Esophagus squamous epithelium (tissue), 5 donors: ENCODE results near the gene USP53. TPM values are rescaled to one million over a fixed set of nuclear protein-coding genes. Genes with fewer than 3 reads are reported as not detected.

Experiments used
- DNase-seq: peaks from one replicate; lab custom pipeline; 2025; lab: John Stamatoyannopoulos, UW
- H3K27ac ChIP-seq, 4 donors: fragments of 200-600 bp; sonication (generic); one replicate each; pipeline ENCODE4 v1.5.1; 2016 to 2019; ENCODE audit warnings: mild to moderate bottlenecking in 1 of 4
- H3K27me3 ChIP-seq, 4 donors: fragments of 200-600 bp; sonication (generic); 1 replicate in 3 of 4; 2 replicates in 1 of 4; pipeline versions ENCODE4 v1.5.1 to v1.6.0; 2017 to 2021; ENCODE audit warnings: antibody characterized with exemption in 1 of 4
- H3K36me3 ChIP-seq, 3 donors: fragments of 200-600 bp; sonication (generic); one replicate each; pipeline ENCODE4 v1.5.1; 2016 to 2019
- H3K4me1 ChIP-seq, 3 donors: fragments of 200-600 bp; sonication (generic); one replicate each; pipeline ENCODE4 v1.5.1; 2017 to 2019
- H3K4me3 ChIP-seq, 4 donors: fragments of 200-600 bp; sonication (generic); 1 replicate in 3 of 4; 2 replicates in 1 of 4; pipeline ENCODE4 v1.5.1; 2016 to 2019; ENCODE audit warnings: mild to moderate bottlenecking in 2 of 4, moderate library complexity in 1 of 4
- H3K9me3 ChIP-seq, 3 donors: fragments of 200-600 bp; sonication (generic); one replicate each; pipeline ENCODE4 v1.5.1; 2016 to 2019
- POLR2A ChIP-seq, 4 donors: fragments of 450-650 bp; IDR thresholded peaks; one replicate each; pipeline ENCODE4 v1.6.1; 2017; ENCODE audit warnings: antibody characterized with exemption in 4 of 4, mild to moderate bottlenecking in 4 of 4, moderate library complexity in 3 of 4
- WGBS, 2 donors: methylation state at CpG; one replicate each; pipeline ENCODE4 v1.1.5; 2018; 5-methylcytosine and 5-hydroxymethylcytosine counted together
- intact Hi-C: fragments of 100-400 bp; cut with DNase I; formaldehyde crosslinking; loops from one replicate; pipeline ENCODE4 v1.15.0; 2022
- total RNA-seq, 4 donors: library from RNA; depleted of rRNA; stranded (reverse); fragments of >200 nt; gene quantifications; one replicate each; pipeline ENCODE4 v1.1.0, GENCODE V29; 2016
- TF ChIP-seq, protein P1 (sequence below), 6 experiments: fragments of 450-650 bp in 4 of 6; fragments of 200-600 bp in 2 of 6; sonication (generic) in 2 of 6; IDR thresholded peaks; one replicate each; pipeline ENCODE4 v1.5.1; 2016 to 2019; ENCODE audit warnings: antibody characterized with exemption in 6 of 6, mild to moderate bottlenecking in 4 of 6, moderate library complexity in 4 of 6
- donor health status: DM: yes; HTN: yes; CAD: no.

Gene USP53
- total RNA-seq, 4 donors from 2014 or later: 21.9 to 71.5 (median 29.9) TPM

DNA sequence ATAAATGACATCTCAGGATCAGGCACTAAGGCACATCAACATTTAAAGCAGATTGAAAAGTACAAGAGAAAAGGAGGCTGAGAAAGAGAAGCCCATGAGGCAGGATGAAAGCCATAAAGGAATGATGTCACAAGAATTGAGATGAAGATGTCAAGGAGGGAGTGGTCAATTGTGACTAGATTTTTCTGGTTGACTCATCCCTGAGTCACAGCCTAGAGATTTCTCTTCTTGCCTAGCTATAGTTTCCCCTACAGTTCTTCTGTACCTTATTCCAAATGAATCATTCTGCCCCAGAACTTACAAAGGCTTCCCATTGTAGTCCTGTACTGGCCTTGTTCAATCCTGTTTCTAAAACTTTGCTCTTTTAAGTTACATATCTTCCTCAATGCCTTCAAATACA is 3.4 kb upstream of the USP53 start:
- Histone ChIP-seq H3K9me3 (no peaks in the 10 kb centered on the region), H3K27ac (peak overlapping the region; percentile 40 to 74 (median 68)), H3K4me1 (peaks cover 3 to 25% (median 7%) of the 10 kb centered on the region in 3 donors), H3K4me3 (no peak overlapping the region), H3K36me3 (no peaks in the 10 kb centered on the region), H3K27me3 (no peaks in the 10 kb centered on the region)
- no peak for TF ChIP-seq POLR2A (IDR thresholded peaks at IDR 0.05)
- TF ChIP-seq, protein P1, sequence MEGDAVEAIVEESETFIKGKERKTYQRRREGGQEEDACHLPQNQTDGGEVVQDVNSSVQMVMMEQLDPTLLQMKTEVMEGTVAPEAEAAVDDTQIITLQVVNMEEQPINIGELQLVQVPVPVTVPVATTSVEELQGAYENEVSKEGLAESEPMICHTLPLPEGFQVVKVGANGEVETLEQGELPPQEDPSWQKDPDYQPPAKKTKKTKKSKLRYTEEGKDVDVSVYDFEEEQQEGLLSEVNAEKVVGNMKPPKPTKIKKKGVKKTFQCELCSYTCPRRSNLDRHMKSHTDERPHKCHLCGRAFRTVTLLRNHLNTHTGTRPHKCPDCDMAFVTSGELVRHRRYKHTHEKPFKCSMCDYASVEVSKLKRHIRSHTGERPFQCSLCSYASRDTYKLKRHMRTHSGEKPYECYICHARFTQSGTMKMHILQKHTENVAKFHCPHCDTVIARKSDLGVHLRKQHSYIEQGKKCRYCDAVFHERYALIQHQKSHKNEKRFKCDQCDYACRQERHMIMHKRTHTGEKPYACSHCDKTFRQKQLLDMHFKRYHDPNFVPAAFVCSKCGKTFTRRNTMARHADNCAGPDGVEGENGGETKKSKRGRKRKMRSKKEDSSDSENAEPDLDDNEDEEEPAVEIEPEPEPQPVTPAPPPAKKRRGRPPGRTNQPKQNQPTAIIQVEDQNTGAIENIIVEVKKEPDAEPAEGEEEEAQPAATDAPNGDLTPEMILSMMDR (IDR thresholded peaks at IDR 0.05): no peak
- no peak for DNase-seq
- intact Hi-C loops: no loop called here

DNA sequence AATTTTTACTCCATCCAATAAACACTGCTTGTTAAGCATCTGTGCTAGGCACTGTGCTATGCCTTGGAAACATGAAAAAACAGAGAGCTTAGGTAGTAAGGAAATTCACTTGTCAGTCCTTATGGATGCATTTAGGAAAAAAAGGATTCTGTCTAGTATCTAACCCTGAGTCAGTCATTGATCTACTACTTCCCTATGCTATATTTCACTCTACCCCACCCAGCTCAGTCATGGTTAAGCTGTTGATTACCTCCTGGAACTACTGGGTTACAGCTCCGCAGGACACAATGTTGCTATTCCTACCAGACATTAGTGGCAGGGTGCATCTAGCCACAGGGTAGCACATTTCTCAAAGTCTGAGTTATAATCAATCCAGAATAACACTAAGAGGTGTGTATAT is 2.9 kb upstream of the USP53 start:
- H3K9me3 ChIP-seq: no peaks in the 10 kb centered on the region
- no peak overlapping the region for H3K4me3 ChIP-seq
- 63 to 83% methylated on average over 1 of the region's 1 CpG for whole genome bisulfite sequencing, 2 donors
- no peaks in the 10 kb centered on the region for H3K27me3 ChIP-seq
- peak overlapping the region; percentile 40 to 74 (median 68) for H3K27ac ChIP-seq
- H3K4me1 ChIP-seq: peaks cover 3 to 30% (median 7%) of the 10 kb centered on the region in 3 donors
- TF ChIP-seq, protein P1 (IDR thresholded peaks at IDR 0.05): no peak
- TF ChIP-seq POLR2A (IDR thresholded peaks at IDR 0.05): no peak
- no peaks in the 10 kb centered on the region for H3K36me3 ChIP-seq
- intact Hi-C loops: no loop called here
- no peak for DNase-seq

GRCh38 chr4:119210775-119211174 is 1.7 kb upstream of the USP53 start:
- TF ChIP-seq, protein P1 (IDR thresholded peaks at IDR 0.05): no peak
- no peak for TF ChIP-seq POLR2A (IDR thresholded peaks at IDR 0.05)
- peaks cover 9 to 40% (median 10%) of the 10 kb centered on the region in 3 donors for H3K4me1 ChIP-seq
- H3K4me3 ChIP-seq: no peak overlapping the region
- WGBS, 2 donors: 76% methylated on average over 4 of the region's 4 CpGs
- H3K9me3 ChIP-seq: no peaks in the 10 kb centered on the region
- no peaks in the 10 kb centered on the region for H3K27me3 ChIP-seq
- intact Hi-C loops: loop anchor here (10.0 kb wide), 1 partner anchor 166 kb away; no protein-coding TSS in a partner anchor
- H3K36me3 ChIP-seq: peaks cover 0 to 2% (median 0%) of the 10 kb centered on the region in 3 donors
- no peak overlapping the region for H3K27ac ChIP-seq
- DNase-seq: no peak

- Histone ChIP-seq H3K27ac (peak overlapping the region; percentile 95 to 99 (median 98)), H3K36me3 (peaks cover 0 to 6% (median 0%) of the 10 kb centered on the region in 3 donors), H3K27me3 (no peaks in the 10 kb centered on the region), H3K9me3 (no peaks in the 10 kb centered on the region), H3K4me1 (peaks cover 9 to 43% (median 10%) of the 10 kb centered on the region in 3 donors), H3K4me3 (peak overlapping the region; percentile 61 to 91 (median 74))
- no peak for DNase-seq
- 0% methylated on average over 12 of the region's 12 CpGs for WGBS, 2 donors
- TF ChIP-seq, protein P1 (IDR thresholded peaks at IDR 0.05): peak in 1 of 6 experiments; percentile 16
- TF ChIP-seq POLR2A (IDR thresholded peaks at IDR 0.05): no peak
- intact Hi-C loops: loop anchor here (10.0 kb wide), 1 partner anchor 167 kb away; no protein-coding TSS in a partner anchor
Measured at GRCh38 chr4:119211867-119212233, 663 bp upstream of the USP53 start.

GRCh38 chr4:119212964-119213606 is 572 bp downstream of the USP53 start:
- Histone ChIP-seq H3K4me1 (peaks cover 9 to 49% (median 12%) of the 10 kb centered on the region in 3 donors), H3K27ac (peak overlapping the region; percentile 95 to 99 (median 98)), H3K36me3 (peaks cover 0 to 18% (median 0%) of the 10 kb centered on the region in 3 donors), H3K27me3 (no peaks in the 10 kb centered on the region), H3K9me3 (no peaks in the 10 kb centered on the region), H3K4me3 (peak overlapping the region; percentile 61 to 91 (median 74))
- peak; percentile 39 for DNase-seq
- TF ChIP-seq, protein P1 (IDR thresholded peaks at IDR 0.05): peak in 1 of 6 experiments; percentile 9
- TF ChIP-seq POLR2A (IDR thresholded peaks at IDR 0.05): no peak
- intact Hi-C loops: loop anchor here (10.0 kb wide), 1 partner anchor 168 kb away; no protein-coding TSS in a partner anchor
- WGBS, 2 donors: 0 to 2% methylated on average over 4 to 18 of the region's 24 CpGs
